Stimulated activated effector memory CD8-positive, alpha-beta T cell treated with anti-CD3 and anti-CD28 coated beads, Interleukin-12 subunit alpha, Interleukin-12 subunit beta, amount 100 ng/mL, for 72 hours (primary cell): Measurements from ENCODE around the gene CDH19.

Experiments
- ATAC-seq: fragments of 150-1000 bp; cut with Tn5 transposase; 2 replicates; pipeline ENCODE4 v1.10.0; 2021
- DNase-seq, 2 donors: peaks; one replicate each; pipeline ENCODE4 v3.0.0; 2021 to 2022; ENCODE audit warnings: low spot score in 2 of 2
- H3K27ac Mint-ChIP-seq: one replicate; pipeline ENCODE4 v1.8.0; 2022; ENCODE audit warnings: mild to moderate bottlenecking, mixed read lengths
- H3K36me3 Mint-ChIP-seq: one replicate; pipeline ENCODE4 v1.8.0; 2022; ENCODE audit warnings: mild to moderate bottlenecking, mixed read lengths
- H3K4me1 Mint-ChIP-seq: one replicate; pipeline ENCODE4 v1.8.0; 2022; ENCODE audit warnings: mixed read lengths
- H3K4me3 Mint-ChIP-seq: one replicate; pipeline ENCODE4 v1.8.0; 2022; ENCODE audit warnings: mild to moderate bottlenecking, mixed read lengths
- H3K9me3 Mint-ChIP-seq: one replicate; pipeline ENCODE4 v1.8.0; 2022; ENCODE audit warnings: mixed read lengths

Gene CDH19, protein sequence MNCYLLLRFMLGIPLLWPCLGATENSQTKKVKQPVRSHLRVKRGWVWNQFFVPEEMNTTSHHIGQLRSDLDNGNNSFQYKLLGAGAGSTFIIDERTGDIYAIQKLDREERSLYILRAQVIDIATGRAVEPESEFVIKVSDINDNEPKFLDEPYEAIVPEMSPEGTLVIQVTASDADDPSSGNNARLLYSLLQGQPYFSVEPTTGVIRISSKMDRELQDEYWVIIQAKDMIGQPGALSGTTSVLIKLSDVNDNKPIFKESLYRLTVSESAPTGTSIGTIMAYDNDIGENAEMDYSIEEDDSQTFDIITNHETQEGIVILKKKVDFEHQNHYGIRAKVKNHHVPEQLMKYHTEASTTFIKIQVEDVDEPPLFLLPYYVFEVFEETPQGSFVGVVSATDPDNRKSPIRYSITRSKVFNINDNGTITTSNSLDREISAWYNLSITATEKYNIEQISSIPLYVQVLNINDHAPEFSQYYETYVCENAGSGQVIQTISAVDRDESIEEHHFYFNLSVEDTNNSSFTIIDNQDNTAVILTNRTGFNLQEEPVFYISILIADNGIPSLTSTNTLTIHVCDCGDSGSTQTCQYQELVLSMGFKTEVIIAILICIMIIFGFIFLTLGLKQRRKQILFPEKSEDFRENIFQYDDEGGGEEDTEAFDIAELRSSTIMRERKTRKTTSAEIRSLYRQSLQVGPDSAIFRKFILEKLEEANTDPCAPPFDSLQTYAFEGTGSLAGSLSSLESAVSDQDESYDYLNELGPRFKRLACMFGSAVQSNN

DNA sequence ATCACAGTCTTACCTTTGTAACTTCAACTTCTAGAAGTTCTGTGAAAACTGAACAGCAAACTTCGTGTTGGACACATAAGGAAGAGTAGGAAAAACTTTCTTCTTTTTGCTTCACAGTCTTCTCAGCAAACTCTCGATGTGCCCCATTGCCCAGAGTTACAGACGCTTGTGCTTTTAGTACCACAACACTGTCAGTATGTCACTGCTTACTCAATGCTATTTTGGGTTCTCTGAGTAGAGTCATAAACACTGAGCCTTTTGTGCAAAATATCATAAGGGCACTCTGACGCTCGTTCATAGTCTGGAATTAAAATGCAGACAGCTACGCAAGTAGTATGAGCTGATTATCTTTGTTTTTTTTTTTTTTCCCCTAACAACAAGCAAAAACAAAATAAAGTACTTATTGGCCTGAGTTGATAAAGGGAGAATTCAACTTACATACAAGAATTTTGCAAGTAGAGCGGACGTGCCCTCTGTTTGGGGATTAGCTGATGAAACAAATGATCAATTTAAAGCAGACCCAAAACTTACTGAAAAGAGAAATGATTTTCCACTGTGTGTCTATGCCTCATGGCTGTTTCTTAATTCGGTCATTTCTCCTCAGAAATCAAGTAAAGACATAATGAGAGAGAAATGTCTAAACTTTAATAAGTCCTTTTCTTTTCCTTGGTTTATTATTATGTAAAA is at the start of gene CDH19:
CDH19 (minus strand) TSS at position 150 of the 687 bp plus-strand sequence. CDS start 31,886 bp downstream, outside the sequence.
- peaks cover 6% of the 10 kb centered on the region for H3K9me3 Mint-ChIP-seq

DNA sequence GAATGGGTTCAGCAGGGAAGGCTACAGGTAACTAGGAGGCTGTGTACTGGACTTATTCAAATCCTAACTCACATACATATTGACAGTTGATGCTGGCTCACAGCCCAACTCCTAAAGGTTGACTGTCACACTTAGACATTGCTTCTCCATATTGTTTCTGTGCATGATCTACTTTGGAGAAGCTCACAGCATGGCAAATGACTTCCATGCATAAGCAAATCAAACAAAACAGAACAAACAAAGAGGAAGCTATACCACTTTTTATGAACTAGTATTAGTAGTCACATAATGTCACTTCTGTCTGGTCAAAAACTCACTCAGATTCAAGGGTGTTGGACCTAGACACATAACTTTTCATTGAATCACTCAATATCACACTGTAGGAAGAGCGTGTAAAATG is 43.8 kb upstream of the CDH19 start:
- H3K4me3 Mint-ChIP-seq = no peak overlapping the region
- H3K4me1 Mint-ChIP-seq = no peaks in the 10 kb centered on the region
- no peak for ATAC-seq
- DNase-seq = no peak
- peaks cover 23% of the 10 kb centered on the region for H3K9me3 Mint-ChIP-seq
- H3K36me3 Mint-ChIP-seq = no peaks in the 10 kb centered on the region
- no peak overlapping the region for H3K27ac Mint-ChIP-seq

More for the DNA sequence above, at the start of gene CDH19:
- no peak within 1 kb of the TSS for H3K4me3 Mint-ChIP-seq
- no peak for ATAC-seq
- H3K27ac Mint-ChIP-seq = no peak within 1 kb of the TSS
- no peaks in the 10 kb centered on the region for H3K4me1 Mint-ChIP-seq
- H3K36me3 Mint-ChIP-seq = no peaks in the 10 kb centered on the region
- no peak for DNase-seq

DNA sequence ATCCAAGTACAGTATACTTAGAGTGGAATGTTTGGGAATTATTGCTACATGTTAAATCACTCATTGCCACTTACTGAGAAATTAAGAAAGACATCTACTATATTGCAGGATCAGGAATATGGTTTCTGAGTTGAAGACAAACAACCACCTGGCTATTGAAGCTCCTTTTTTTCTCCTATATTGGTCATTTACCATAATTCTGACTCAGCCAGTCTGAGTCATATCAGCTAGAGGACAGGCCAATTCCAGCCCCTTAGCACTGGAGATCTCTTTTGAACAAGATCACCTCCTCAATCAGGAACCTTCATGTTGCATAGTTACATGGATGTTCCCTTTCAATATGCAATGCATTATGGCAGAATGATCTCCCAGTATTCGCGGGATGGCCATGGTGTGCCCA is 42.7 kb upstream of the CDH19 start:
- H3K4me1 Mint-ChIP-seq = no peaks in the 10 kb centered on the region
- no peak overlapping the region for H3K27ac Mint-ChIP-seq
- H3K4me3 Mint-ChIP-seq = no peak overlapping the region
- H3K9me3 Mint-ChIP-seq = peaks cover 18% of the 10 kb centered on the region
- DNase-seq (no peak), ATAC-seq (no peak)
- H3K36me3 Mint-ChIP-seq = no peaks in the 10 kb centered on the region

DNA sequence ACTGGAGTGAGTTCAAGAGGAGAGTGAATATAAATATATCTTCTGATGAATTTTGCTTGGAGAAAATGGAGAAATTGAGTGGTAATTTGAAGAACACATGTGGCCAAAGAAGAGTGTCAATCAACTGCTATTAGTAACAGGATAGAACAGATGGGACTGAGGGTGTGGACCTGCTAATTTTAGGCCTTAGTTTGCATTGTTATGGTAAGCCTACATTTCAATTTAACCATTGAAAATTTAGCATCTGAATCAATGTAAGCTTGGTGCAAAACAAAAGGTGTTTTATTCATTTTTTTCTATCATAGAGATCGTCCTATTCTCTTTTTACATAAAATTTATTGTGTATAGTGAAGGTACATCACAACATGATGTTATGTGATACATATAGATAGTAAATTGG is 42.1 kb upstream of the CDH19 start:
- Mint-ChIP-seq H3K4me3 (no peak overlapping the region), H3K9me3 (peaks cover 20% of the 10 kb centered on the region), H3K36me3 (no peaks in the 10 kb centered on the region), H3K27ac (no peak overlapping the region), H3K4me1 (no peaks in the 10 kb centered on the region)
- no peak for ATAC-seq
- DNase-seq = no peak

DNA sequence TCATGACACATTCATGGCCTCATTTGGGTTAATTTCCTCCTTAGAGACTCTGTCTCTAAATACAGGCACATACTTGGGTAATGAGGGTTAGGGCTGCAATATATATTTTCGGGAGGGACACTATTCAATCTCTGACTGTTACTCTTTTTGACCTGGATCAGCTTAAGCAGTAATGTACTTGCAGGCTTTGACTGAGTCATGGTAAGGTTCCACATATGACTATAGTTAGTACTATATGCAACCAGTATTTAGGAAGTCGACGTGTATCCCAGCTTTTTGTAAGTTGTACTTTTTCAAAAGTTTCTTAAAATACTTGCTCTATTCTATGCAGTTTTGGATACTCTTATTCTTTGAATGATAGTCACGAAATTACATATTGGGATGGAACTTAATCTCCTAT is 37.2 kb upstream of the CDH19 start:
- Mint-ChIP-seq H3K27ac (no peak overlapping the region), H3K4me3 (no peak overlapping the region), H3K4me1 (no peaks in the 10 kb centered on the region), H3K9me3 (peaks cover 18% of the 10 kb centered on the region), H3K36me3 (no peaks in the 10 kb centered on the region)
- DNase-seq (no peak), ATAC-seq (no peak)

DNA sequence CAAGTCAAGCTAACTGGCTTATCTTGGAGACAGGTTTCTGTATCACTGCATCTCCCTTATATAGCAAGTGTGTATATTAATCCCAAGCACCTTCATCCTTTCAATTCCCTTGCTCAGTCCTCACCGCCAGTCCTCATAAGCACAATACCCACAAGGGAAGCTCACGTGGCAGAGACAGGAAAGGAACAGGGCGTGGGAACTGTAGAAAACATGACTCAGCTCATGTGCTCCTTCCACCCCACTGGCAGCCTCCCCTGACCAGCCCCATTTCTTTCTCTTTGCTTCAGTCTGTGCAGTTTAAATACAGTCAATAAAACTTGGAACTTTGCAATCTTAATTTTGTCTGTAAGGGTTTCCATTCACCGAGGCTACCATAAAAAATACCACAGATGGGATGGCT is 36.5 kb upstream of the CDH19 start:
- Mint-ChIP-seq H3K9me3 (peaks cover 17% of the 10 kb centered on the region), H3K4me3 (no peak overlapping the region)

DNA sequence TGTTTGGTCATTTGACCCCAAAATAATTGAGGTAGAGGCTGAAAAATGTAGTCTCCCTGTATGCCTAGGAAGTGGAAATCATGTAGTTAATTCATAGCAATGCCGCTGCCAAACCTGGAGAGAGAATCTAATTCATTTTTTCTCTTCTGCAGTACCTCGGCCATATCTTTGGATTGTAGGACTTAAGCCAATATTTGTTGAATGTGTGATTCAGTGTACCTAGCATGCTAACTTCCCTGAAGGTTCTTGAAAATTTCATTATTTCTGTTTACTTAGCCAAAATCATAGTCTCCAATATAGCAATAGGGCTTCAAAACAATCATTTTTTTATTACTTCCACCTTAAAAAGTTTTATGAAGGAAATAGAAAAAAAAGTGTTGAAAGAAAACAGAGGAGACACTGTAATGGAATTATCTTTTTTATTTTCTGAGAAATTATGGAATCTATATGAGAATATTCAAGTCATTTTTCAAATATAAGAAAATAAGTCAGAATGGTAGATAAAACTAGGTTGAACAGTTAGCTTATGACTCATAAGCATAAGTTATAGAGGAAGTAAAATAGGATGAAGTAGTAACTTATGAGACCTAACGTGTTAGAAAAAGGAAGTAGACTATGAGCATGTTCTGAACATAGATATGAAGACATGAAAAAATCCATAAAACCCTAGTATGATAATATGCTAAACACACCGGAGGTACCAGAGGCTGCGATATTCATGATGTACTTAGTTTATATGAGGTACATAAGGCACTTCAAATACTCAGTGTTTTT is 35.2 kb upstream of the CDH19 start:
- H3K27ac Mint-ChIP-seq = no peak overlapping the region
- DNase-seq (no peak), ATAC-seq (no peak)
- no peaks in the 10 kb centered on the region for H3K4me1 Mint-ChIP-seq
- peaks cover 14% of the 10 kb centered on the region for H3K9me3 Mint-ChIP-seq
- H3K4me3 Mint-ChIP-seq = no peak overlapping the region
- H3K36me3 Mint-ChIP-seq = no peaks in the 10 kb centered on the region

More for the DNA sequence above, 36.5 kb upstream of the CDH19 start:
- Mint-ChIP-seq H3K4me1 (no peaks in the 10 kb centered on the region), H3K36me3 (no peaks in the 10 kb centered on the region), H3K27ac (no peak overlapping the region)
- DNase-seq = no peak
- no peak for ATAC-seq

DNA sequence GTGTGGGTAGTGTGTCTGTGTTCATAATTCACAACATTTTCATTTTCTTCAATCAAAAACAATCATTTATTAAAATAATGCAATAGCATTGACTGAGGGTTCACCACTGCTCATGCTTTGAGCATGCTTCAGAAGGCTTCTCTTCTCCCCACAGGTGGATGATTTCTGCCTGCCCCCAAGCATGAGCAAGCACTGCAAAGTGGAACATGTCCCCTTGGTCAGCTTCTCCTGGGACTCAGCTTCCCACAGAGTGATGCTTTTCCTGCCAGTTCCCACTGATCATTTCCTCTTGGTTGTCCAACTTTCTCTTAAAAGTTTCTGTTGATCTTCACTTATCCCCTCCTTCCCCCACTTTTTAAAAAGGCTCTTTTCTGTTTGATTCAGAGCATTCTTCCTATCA is 31.5 kb upstream of the CDH19 start:
- no peak overlapping the region for H3K4me3 Mint-ChIP-seq

DNA sequence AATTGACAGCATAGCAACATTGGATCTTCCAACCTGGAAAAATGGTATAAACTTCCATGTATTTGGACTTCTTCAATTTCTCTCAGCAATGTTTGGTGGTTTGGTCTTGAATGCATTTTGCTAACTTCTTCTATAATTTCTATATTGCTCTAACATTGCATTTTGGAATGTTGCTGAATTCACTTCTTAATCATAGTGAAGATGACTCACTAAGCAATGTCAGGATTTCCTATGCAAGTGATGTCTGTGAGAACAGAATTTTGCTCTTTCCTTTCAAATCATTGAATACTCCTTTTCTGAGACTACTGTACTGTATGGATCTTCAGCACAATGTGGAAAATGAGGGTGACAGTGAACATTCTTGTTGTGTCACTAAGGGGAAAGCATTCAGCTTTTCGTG is 28.9 kb upstream of the CDH19 start:
- ATAC-seq (no peak), DNase-seq (no peak)
- Mint-ChIP-seq H3K36me3 (no peaks in the 10 kb centered on the region), H3K27ac (no peak overlapping the region), H3K4me3 (no peak overlapping the region), H3K9me3 (peaks cover 19% of the 10 kb centered on the region), H3K4me1 (no peaks in the 10 kb centered on the region)

More for the DNA sequence above, 31.5 kb upstream of the CDH19 start:
- Mint-ChIP-seq H3K9me3 (peaks cover 12% of the 10 kb centered on the region), H3K4me1 (no peaks in the 10 kb centered on the region), H3K27ac (no peak overlapping the region), H3K36me3 (no peaks in the 10 kb centered on the region)
- ATAC-seq (no peak), DNase-seq (no peak)

DNA sequence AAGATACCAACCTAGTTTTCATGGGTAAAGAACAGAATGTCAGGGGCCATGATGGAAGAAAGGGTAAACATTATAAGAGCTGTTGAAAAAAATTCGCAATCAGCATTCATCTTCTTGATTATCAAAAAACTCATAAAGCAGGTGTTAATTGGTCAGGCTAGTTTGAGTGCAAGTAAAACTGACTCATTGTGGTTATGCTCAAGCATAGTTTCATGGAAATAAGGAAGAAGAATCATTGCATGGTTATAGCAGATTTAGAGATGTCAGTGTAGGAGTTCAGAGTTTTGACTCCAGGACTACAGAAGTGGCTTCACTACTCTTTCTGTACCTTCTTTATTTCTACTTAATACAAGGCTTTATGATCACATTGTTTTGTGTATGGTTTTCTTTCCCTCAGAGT is 26.9 kb upstream of the CDH19 start:
- DNase-seq (no peak), ATAC-seq (no peak)
- no peak overlapping the region for H3K4me3 Mint-ChIP-seq
- no peaks in the 10 kb centered on the region for H3K36me3 Mint-ChIP-seq
- no peaks in the 10 kb centered on the region for H3K4me1 Mint-ChIP-seq
- H3K9me3 Mint-ChIP-seq = peaks cover 24% of the 10 kb centered on the region
- H3K27ac Mint-ChIP-seq = no peak overlapping the region

DNA sequence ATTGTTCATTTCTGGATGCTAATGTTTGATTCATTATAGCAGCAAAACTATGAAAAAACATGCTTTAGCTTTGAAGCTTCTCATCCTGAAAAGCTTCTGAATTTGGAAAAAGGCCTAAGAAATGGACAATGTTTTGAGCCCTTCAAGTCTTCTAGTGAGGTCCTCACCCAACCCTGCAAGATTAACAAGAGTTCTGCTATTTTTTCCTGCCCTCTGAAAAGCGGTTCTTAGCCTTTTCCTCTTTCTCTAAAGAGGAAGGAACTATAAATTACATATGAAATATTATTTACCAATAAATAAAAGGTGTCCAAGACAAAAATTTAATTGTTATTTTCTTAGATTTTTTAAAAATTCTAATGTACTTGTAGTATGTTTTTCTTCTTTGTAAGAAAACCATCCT is 19.9 kb upstream of the CDH19 start:
- Mint-ChIP-seq H3K36me3 (no peaks in the 10 kb centered on the region), H3K4me1 (no peaks in the 10 kb centered on the region), H3K27ac (no peak overlapping the region), H3K4me3 (no peak overlapping the region), H3K9me3 (peaks cover 18% of the 10 kb centered on the region)
- DNase-seq (no peak), ATAC-seq (no peak)

DNA sequence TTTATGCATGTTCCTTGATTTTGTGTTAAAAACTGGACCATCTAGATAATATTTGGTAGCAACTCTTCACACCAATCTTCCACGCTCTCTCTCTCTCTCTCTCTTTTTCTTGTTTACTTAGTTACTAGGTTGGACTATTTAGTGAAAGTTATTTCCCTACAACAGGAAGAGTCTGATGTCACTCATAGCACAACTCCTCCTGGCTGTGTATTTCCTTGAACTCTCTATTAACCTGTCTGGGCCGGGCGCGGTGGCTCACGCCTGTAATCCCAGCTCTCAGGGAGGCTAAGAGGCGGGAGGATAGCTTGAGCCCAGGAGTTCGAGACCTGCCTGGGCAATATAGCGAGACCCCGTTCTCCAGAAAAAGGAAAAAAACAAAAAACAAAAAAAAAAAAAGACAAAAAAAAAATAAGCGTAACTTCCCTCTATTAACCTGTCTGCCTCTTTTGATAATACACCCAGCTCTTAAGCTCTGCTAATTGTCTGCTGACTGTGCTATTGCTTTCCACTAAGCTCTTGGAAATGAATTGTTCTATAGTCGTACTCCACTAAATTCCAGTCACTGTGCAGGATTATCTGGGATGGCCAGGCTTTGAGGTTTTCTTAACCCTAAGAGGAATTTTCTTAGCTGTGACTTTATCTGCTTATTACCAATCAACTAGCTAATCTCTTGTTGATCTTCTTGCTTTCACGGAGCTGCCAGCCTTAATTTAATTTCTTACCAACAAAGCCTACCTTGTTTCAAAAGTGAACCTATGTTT is 18.1 kb upstream of the CDH19 start:
- ATAC-seq (no peak), DNase-seq (no peak)
- Mint-ChIP-seq H3K9me3 (peaks cover 17% of the 10 kb centered on the region), H3K4me1 (no peaks in the 10 kb centered on the region), H3K4me3 (no peak overlapping the region), H3K36me3 (no peaks in the 10 kb centered on the region), H3K27ac (no peak overlapping the region)

DNA sequence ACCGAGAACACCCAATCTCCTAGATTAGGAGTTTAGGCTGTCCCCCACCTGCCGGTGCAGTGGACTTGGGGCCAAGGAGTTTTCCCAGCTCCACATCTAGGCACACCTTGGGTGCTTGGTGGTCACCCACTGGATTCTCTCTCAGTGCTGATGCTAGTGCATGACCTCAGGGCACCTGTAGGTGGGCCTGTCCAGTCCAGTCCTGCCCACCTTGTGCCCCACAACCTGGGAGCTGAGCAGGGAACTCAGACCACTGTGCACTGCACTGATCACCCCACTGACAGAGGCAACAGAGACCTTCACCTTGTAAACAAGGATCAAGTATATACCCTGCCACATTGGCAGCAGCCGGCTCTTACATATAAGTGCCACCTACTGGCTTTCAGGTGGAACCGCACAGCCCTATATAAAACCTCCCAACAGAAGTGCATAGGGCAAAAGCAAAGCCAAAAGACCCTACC is 12.7 kb upstream of the CDH19 start:
- H3K4me3 Mint-ChIP-seq = no peak overlapping the region
- peaks cover 10% of the 10 kb centered on the region for H3K9me3 Mint-ChIP-seq
- H3K36me3 Mint-ChIP-seq = no peaks in the 10 kb centered on the region
- no peaks in the 10 kb centered on the region for H3K4me1 Mint-ChIP-seq
- DNase-seq (no peak), ATAC-seq (no peak)
- H3K27ac Mint-ChIP-seq = no peak overlapping the region

DNA sequence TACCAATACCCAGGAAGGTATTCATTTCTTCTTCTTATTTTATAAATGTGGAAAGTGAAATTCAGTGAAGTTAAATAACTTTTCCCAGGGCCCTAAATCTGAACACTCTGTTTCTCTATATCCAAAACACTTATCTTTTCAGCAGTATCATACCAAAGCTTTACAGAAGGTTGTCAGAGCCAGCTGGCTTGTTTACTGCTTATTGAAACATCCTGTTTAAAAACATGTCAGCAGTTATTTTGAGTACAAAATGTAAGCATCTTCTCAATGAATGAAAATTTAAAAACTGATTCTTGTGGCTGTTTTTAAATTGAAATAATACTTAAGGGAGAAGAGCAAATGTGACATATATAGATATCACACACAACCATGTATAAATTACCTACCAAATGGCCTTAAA is 11.3 kb upstream of the CDH19 start:
- Mint-ChIP-seq H3K9me3 (peaks cover 10% of the 10 kb centered on the region), H3K27ac (no peak overlapping the region), H3K36me3 (no peaks in the 10 kb centered on the region), H3K4me3 (no peak overlapping the region), H3K4me1 (no peaks in the 10 kb centered on the region)
- ATAC-seq (no peak), DNase-seq (no peak)
